NAMALWA (cell line): ENCODE results near the gene PIGN.
"Not testable (repeated sequence)": the region's sequence is repeated elsewhere in the genome, so short reads cannot be mapped to it uniquely, and the experiment has no call there.

Source experiments
- DNase-seq: peaks from one replicate; pipeline ENCODE4 v3.0.0-alpha.2; 2015; ENCODE audit warnings: low spot score

Gene PIGN

GRCh38 chr18:62054929-62055498, 131.8 kb downstream of the PIGN start:
- no peak for DNase-seq

GRCh38 chr18:62048279-62048678, 138.6 kb downstream of the PIGN start:
- DNase-seq, result no peak

- DNase-seq, result no peak
Measured at GRCh38 chr18:62045316-62045715, 141.5 kb downstream of the PIGN start.

- no peak for DNase-seq
Measured at GRCh38 chr18:62044490-62045000, 142.3 kb downstream of the PIGN start.

GRCh38 chr18:62037989-62038778, 148.7 kb downstream of the PIGN start:
- no peak for DNase-seq

- no peak for DNase-seq
Measured at GRCh38 chr18:62037012-62037742, 149.7 kb downstream of the PIGN start.

- DNase-seq, result not testable (repeated sequence)
Measured at GRCh38 chr18:62034286-62034685, 152.6 kb downstream of the PIGN start.

GRCh38 chr18:62033756-62034155, 153.1 kb downstream of the PIGN start:
- no peak for DNase-seq

- no peak for DNase-seq
Measured at GRCh38 chr18:62033207-62033606, 153.6 kb downstream of the PIGN start.

GRCh38 chr18:62030091-62030985, 156.5 kb downstream of the PIGN start:
- no peak for DNase-seq

- DNase-seq, result no peak
Measured at GRCh38 chr18:62028715-62029114, 158.1 kb downstream of the PIGN start.

GRCh38 chr18:62027914-62028520, 158.8 kb downstream of the PIGN start:
- DNase-seq, result no peak

- DNase-seq, result no peak
Measured at GRCh38 chr18:62026586-62026985, 160.3 kb downstream of the PIGN start.

GRCh38 chr18:62024983-62025382, 161.9 kb downstream of the PIGN start:
- DNase-seq, result no peak

GRCh38 chr18:62023536-62023935, 163.3 kb downstream of the PIGN start:
- no peak for DNase-seq

GRCh38 chr18:62018759-62019041, 168.2 kb downstream of the PIGN start:
- no peak for DNase-seq

GRCh38 chr18:62018034-62018758, 168.7 kb downstream of the PIGN start:
- DNase-seq, result no peak

- no peak for DNase-seq
Measured at GRCh38 chr18:62017618-62018017, 169.2 kb downstream of the PIGN start.

- DNase-seq, result no peak
Measured at GRCh38 chr18:62011416-62011815, 175.4 kb downstream of the PIGN start.

- no peak for DNase-seq
Measured at GRCh38 chr18:62009521-62009920, 177.3 kb downstream of the PIGN start.

- no peak for DNase-seq
Measured at GRCh38 chr18:62001396-62001795, 185.5 kb downstream of the PIGN start.
